ENCODE results near the gene PAQR4. TPM values are rescaled to one million over a fixed set of nuclear protein-coding genes. Genes with fewer than 3 reads are reported as not detected.

Gene PAQR4
- total and polyA plus RNA-seq, 10 of the 15 experiments (the other 5 are each of a cell fraction or from before 2014, with no cell fraction given): 0.39 to 31.8 (median 13.5) TPM

DNA sequence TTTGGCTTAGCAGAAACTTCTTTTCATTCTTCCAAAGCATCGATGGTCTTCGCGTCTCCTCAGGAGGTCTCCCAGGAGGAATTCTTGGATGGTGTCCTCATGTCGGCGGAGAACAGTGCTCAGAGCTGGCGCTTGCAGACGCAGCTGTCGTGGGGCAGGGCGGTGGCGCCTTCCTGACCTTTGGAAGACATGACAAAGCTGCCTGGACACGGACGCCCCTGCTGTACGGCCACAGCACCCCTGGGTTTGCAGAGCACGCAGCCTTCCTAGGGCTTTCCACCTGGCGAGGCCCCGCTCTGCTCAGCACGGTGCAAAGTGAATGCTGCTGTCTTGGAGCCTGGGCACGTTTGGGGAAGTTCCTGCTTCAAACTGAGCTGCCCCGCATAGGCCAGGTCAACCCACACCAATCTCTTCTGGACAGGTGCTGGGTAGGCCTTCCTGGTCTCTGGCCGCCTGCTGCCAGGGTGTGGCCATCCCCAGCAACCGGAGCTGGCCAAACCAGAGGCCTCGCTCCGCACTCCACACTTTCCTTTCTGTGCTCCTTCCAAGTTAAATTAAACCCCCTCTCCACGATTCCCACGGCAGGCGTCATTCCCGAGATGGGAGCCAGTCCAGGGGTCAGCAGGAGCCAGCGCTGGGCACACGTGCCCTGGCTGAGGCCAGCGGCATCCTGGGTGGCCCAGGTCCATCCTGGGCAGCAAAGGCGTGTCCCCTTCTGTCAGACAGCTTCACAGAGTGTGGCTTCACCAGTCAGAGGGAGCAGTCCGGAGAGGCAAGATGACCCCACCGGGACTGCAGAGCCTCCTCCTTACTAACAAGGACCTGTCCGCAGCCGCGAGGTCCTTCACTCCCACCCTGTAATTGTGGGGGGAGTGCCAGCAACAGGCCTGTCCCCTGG is 20.1 kb upstream of the PAQR4 start:
- DNase-seq (ENCODE audit: low read depth, low spot score) (no peak), FAIRE-seq (no peak), ATAC-seq (no peak)
- ChIA-PET CTCF (no interaction called here), RAD21 (ENCODE audit: unreplicated experiment) (no interaction called here), SMC1A (ENCODE audit: uncharacterized antibody, unreplicated experiment) (no interaction called here), POLR2A (interaction anchor here (0.6 kb wide), 1 partner anchor 18 kb away, joined by 3 read pairs; no protein-coding TSS in a partner anchor)
- peaks cover 6% of the 10 kb centered on the region for H3K4me1 ChIP-seq (ENCODE audit: control insufficient read depth, insufficient read depth, low read length)
- intact Hi-C loops (cut with micrococcal nuclease; ENCODE audit: unreplicated experiment) (no loop called here), in situ Hi-C loops (cut with MboI) (no loop called here)
- TF ChIP-seq RELB (IDR thresholded peaks at IDR 0.05; ENCODE audit: low read depth): no peak
- TF ChIP-seq NRF1 (conservative IDR thresholded peaks at IDR 0.05; ENCODE audit: low read depth, low read length): no peak
- no peak for TF ChIP-seq MEF2A (IDR thresholded peaks at IDR 0.05; ENCODE audit: insufficient read depth, low read depth, low read length)
- TF ChIP-seq HDGF (IDR thresholded peaks at IDR 0.05): no peak
- no peak for TF ChIP-seq CBX3 (IDR thresholded peaks at IDR 0.05; ENCODE audit: borderline replicate concordance, low read depth)
- TF ChIP-seq SUPT20H (IDR thresholded peaks at IDR 0.05; ENCODE audit: borderline replicate concordance, control insufficient read depth, low read depth, low read length): no peak
- no peak for TF ChIP-seq E2F8 (IDR thresholded peaks at IDR 0.05; ENCODE audit: low read depth, partially characterized antibody)
- no peak for TF ChIP-seq NR2C1 (IDR thresholded peaks at IDR 0.05)
- TF ChIP-seq CEBPB (IDR thresholded peaks at IDR 0.05; ENCODE audit: borderline replicate concordance in 1 of 2, low read depth in 2 of 2, low read length in 2 of 2): no peak
- no peak for TF ChIP-seq NR2F1 (conservative IDR thresholded peaks at IDR 0.05)
- no peak for TF ChIP-seq BRCA1 (IDR thresholded peaks at IDR 0.05; ENCODE audit: low read depth, low read length)
- TF ChIP-seq SMAD5 (IDR thresholded peaks at IDR 0.05; ENCODE audit: low read depth): no peak
- TF ChIP-seq, protein P1, sequence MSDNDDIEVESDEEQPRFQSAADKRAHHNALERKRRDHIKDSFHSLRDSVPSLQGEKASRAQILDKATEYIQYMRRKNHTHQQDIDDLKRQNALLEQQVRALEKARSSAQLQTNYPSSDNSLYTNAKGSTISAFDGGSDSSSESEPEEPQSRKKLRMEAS (IDR thresholded peaks at IDR 0.05; ENCODE audit: low read depth, low read length): no peak
- no peak for TF ChIP-seq REST (IDR thresholded peaks at IDR 0.05; ENCODE audit: low read depth, low read length)
- no peak for TF ChIP-seq FOXK2 (IDR thresholded peaks at IDR 0.05)
- no peaks in the 10 kb centered on the region for H3K9me3 ChIP-seq (replicated peaks; ENCODE audit: control insufficient read depth, insufficient read depth, low read length)
- TSS peak; percentile 58 for BruUV-seq (replicated peaks)
- H3K79me2 ChIP-seq (ENCODE audit: control insufficient read depth, insufficient read depth, low read length): no peaks in the 10 kb centered on the region
- no peaks in the 10 kb centered on the region for H3K27me3 ChIP-seq (replicated peaks in 1 of 2; ENCODE audit: control insufficient read depth in 2 of 2, insufficient read depth in 2 of 2, low read length in 1 of 2)
- no peaks in the 10 kb centered on the region for H4K20me1 ChIP-seq (ENCODE audit: control insufficient read depth, insufficient read depth)
- no peak overlapping the region for H3K4me3 ChIP-seq
- H3K36me3 ChIP-seq (ENCODE audit: control insufficient read depth in 2 of 2, insufficient read depth in 2 of 2, low read length in 1 of 2): no peaks in the 10 kb centered on the region
- no peak overlapping the region for H3K9ac ChIP-seq (ENCODE audit: control insufficient read depth, insufficient read depth, low read length)
- no peak overlapping the region for H2AFZ ChIP-seq (ENCODE audit: control insufficient read depth, low read depth, low read length)
- no peak overlapping the region for H3K27ac ChIP-seq (ENCODE audit: control insufficient read depth, insufficient read depth)
- H3K4me2 ChIP-seq (ENCODE audit: control insufficient read depth, insufficient read depth): no peak overlapping the region
- WGBS (ENCODE audit: insufficient coverage, insufficient replicate concordance, low lambda C conversion rate, missing lambda C conversion rate): 85% methylated on average over 33 of the region's 36 CpGs
